Jurkat, Clone E6-1 (cell line): Measurements from ENCODE around the gene PLEKHG2.

ENCODE experiments used
- DNase-seq: peaks from one replicate; pipeline ENCODE4 v3.0.0-alpha.2; 2011; ENCODE audit warnings: low read depth, low spot score
- H3K4me3 ChIP-seq: 2 replicates; pipeline ENCODE4 v1.5.1; 2011; ENCODE audit warnings: mild to moderate bottlenecking, low read length, control low read depth, moderate library complexity

The PLEKHG2 gene

DNA sequence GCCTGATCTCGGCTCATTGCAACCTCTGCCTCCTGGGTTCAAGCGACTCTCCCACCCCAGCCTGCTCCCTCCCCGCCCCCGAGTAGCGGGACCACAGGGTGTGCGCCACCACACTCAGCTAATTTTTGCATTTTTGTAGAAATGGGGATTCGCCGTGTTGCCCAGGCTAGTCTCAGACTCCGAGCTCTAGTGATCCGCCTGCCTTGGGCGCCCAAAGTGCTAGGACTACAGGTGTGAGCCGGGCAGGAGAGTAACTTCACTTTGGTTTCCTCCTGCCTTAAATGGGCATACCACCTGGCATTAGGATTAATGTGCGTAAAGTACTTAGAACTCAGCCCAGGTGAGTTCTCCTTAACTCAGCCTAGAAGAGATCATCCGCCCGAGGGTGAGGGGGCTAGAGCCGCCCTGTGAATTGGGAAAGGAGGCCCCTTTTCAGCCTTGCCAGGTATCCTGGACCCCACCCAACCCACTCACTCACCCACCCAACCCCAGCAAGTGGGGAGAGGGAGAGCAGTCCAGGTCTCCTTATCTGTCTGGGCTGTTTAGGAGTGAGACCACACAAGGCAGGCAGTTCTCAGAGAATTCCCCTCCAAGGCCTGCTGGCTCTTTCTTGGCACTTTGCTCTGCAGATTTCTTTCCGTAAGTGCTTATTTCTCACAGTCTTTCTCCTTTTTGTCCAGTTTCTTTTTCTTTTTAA lies 7.1 kb upstream of the PLEKHG2 start:
- H3K4me3 ChIP-seq: no peak overlapping the region

DNA sequence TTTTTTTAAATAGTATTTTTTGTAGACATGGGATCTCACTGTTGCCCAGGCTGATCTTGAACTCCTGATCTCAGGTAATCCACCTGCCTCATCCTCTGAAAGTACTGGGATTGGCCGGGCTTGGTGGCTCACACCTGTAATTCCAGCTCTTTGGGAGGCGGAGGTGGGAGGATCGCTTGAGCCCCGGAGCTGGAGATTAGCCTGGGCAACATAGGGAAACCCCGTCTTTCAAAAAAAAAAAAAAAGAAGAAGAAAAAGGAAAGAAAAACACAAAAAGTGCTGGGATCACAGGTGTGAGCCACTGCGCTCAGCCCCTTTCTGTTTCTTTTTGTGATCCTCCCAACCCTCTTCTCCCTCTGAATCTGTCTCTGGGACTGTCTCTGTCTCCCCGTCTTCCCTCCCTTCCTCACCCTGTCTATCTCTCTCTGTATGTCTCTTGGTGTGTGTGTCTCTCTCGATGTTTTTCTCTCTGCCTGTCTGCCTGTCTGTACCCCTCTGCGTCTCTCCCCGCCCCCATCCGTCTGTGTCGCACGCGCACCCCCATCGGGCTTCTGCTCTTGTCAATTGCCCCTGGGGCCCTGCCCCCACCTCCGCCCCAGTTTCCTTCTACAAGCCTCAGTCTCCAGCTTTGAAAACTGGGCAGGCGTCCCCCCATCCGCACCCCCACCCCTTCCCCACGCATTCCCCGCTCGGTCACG lies 6.4 kb upstream of the PLEKHG2 start:
- peak overlapping the region; percentile 88 for H3K4me3 ChIP-seq
- peak; percentile 80 for DNase-seq

More for the DNA sequence above, 7.1 kb upstream of the PLEKHG2 start:
- DNase-seq: no peak

DNA sequence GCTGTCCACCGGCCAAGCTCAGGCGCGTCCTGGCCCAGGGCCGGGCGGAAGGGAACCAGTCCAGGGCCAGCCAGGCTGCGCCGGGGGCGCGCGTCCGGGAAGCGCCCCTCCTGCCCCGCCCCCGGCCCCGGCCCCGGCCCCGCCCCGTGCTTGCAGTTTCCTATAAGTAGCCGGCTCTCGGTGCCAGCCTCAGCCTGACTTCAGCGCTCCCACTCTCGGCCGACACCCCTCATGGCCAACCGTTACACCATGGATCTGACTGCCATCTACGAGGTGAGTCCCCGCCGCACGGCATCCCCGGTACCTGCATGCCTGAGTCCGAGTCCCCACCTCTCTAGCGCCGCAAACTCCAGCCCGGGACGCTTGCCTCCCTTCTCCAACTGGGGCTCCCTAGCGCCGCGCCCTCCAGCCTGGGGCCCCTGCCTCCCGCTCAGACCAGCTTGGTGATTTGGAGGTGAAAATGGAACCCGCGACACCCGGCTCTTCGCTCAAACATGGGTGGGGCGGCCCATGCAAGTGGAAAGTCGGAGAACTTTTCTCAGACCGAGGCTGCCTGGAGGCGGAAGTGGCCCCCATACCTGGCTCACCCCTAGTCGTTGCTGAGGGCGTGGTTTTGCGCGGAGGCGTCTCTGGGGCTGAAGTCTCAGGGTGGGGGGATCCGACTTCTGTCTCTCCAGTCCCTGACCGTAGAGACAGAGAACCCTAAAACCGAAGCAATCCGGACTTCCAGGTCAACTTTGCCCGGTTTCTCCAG lies 5.6 kb upstream of the PLEKHG2 start, which contains the start of gene ZFP36:
TSS of gene ZFP36 (plus strand) at position 192 of the 754 bp plus-strand sequence. CDS start at position 250, 58 bp downstream.
- H3K4me3 ChIP-seq: peak within 1 kb of the TSS; percentile 88
- DNase-seq: peak; percentile 72

DNA sequence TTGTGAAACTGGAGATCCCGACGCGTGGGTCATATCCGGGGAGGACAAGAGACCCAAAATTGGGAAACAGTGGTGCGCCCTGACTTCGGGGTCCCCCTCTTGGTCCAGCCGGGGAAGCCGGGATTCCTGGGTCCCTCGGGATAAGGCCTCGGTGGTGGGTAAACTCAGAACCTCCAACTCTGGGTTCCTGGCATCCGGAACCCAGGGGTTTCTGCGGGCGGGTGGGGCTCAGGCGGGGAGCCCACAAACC lies 5.1 kb upstream of the PLEKHG2 start:
- peak overlapping the region; percentile 88 for H3K4me3 ChIP-seq
- DNase-seq: no peak

DNA sequence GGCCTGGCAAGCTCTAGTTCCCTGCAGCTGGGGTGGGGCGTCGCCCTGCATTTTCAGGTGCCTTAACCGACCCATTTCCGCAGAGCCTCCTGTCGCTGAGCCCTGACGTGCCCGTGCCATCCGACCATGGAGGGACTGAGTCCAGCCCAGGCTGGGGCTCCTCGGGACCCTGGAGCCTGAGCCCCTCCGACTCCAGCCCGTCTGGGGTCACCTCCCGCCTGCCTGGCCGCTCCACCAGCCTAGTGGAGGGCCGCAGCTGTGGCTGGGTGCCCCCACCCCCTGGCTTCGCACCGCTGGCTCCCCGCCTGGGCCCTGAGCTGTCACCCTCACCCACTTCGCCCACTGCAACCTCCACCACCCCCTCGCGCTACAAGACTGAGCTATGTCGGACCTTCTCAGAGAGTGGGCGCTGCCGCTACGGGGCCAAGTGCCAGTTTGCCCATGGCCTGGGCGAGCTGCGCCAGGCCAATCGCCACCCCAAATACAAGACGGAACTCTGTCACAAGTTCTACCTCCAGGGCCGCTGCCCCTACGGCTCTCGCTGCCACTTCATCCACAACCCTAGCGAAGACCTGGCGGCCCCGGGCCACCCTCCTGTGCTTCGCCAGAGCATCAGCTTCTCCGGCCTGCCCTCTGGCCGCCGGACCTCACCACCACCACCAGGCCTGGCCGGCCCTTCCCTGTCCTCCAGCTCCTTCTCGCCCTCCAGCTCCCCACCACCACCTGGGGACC lies 4.6 kb upstream of the PLEKHG2 start:
- peak overlapping the region; percentile 88 for H3K4me3 ChIP-seq
- DNase-seq: peak; percentile 55

DNA sequence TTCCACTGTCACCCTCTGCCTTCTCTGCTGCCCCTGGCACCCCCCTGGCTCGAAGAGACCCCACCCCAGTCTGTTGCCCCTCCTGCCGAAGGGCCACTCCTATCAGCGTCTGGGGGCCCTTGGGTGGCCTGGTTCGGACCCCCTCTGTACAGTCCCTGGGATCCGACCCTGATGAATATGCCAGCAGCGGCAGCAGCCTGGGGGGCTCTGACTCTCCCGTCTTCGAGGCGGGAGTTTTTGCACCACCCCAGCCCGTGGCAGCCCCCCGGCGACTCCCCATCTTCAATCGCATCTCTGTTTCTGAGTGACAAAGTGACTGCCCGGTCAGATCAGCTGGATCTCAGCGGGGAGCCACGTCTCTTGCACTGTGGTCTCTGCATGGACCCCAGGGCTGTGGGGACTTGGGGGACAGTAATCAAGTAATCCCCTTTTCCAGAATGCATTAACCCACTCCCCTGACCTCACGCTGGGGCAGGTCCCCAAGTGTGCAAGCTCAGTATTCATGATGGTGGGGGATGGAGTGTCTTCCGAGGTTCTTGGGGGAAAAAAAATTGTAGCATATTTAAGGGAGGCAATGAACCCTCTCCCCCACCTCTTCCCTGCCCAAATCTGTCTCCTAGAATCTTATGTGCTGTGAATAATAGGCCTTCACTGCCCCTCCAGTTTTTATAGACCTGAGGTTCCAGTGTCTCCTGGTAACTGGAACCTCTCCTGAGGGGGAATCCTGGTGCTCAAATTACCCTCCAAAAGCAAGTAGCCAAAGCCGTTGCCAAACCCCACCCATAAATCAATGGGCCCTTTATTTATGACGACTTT lies 3.9 kb upstream of the PLEKHG2 start:
- no peak overlapping the region; the same call in 1 of the 2 replicates for H3K4me3 ChIP-seq
- no peak for DNase-seq

DNA sequence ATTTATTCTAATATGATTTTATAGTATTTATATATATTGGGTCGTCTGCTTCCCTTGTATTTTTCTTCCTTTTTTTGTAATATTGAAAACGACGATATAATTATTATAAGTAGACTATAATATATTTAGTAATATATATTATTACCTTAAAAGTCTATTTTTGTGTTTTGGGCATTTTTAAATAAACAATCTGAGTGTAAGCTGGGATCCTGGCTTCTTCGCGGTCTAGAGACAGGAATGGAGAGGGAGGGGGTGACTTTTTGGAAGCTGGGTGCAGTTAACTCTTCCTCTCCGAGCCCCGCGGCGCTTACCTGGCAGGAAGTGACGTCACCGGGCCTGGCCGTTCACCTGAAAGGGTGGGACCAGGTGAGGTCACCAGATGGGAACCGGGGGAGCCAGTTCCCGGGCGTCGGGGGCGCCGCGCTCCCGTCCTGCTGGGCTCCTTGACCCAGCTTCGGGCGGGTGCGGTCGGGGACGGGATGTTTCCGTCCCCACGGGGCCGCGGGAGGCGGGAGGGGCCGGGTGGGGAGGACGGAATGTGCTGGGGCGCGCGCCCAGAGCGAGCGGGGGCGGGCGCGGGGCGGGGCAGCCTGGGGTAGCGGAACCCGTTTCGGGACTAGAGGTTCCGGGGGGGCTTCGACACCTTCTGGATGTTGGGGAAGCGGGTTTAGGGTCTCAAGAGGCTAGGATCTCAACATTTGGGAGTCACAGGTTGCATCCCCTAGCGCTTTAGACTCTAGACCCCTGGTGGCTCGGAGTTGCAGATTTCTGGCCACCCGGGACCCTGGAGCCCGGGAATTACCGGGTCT lies 3.1 kb upstream of the PLEKHG2 start:
- DNase-seq: peak; percentile 45
- peak overlapping the region; percentile 75 for H3K4me3 ChIP-seq

DNA sequence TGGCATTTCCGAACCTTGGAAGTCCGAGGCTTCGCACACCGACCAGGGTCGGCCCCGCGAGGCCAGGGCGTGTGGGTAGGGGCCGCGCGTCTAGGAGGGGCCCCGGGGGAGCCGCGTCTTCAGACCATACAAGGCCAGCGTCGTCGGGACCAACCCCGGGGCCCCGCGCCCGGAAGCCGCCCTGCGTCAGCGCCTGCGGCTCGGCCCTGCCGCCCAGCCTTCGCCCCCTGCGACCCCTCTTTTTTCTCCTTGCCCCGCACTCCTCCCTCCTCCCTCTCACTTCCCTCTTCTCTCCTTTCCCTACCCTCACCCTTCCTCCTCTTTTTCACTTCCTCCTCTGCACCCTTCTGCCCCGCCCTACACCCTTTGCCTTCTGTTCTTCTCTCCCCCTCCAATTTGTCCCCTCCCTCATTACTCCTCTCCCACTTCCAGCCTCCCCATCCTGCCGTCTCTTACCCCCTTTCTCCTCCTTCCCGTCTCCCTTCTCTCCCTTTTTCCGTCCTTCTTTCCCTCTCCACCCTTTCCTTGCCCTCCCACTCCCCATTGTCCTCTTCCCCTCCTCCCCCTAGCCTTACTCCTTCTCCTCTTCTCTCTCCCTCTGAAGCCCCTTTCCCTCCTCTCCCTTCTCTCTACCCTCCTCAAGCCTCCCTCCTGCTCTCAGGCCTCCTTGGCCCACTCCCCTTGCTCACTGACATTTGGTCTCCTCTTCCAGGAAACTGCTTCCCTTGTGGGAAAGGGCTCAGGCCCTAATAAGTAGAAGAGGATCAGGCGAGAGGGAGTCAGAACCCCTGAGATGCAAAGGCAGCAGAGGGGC lies 2.2 kb upstream of the PLEKHG2 start:
- no peak for DNase-seq
- H3K4me3 ChIP-seq: peak overlapping the region; percentile 75

DNA sequence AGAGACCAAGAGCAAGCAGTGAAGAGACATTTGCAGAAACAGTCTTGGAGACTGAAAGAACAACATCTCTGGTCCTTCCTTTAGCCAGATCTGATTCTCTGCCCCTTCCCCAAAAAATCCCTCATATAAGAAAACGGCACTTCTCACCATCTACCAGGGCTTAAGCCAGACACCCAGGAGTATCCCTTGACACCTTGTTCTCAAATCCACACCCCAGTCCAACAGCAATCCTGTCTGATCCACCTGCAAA lies 1.7 kb upstream of the PLEKHG2 start:
- DNase-seq: no peak
- peak overlapping the region; percentile 75; the same call in 1 of the 2 replicates for H3K4me3 ChIP-seq

DNA sequence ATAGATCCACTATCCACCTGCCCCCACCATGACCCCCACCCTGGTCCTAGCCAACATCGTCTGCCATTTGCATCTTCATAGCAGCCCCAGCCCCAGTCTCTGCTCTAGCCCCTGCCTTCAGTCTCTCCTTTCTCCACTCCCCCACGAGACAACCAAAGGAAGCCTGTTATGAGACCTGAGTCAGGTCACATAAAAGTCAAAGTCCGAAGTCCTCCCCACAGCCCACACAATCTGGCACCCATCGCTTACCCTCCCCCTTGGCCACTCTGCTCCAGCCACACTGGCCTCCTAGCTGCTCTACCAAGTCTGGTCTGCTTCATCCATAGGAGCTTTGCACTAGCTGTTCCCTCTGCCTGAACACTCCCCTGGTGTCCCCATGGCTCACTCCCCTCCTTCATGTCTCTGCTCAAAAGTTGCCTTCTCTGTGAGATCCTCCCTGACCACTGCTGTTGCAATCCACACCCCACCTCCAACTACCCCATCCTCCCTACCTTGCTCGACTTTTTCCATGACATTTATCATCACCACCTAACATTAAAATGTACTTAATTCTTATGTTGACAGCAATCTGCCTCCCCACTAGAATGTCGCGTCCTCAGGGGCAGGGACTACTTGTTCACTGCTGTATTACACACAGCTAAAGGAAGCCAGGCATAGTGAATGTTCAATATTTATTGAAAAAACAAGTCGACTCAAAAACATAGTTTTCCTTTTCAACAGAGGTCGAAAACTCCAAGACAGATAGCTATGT lies 1.2 kb upstream of the PLEKHG2 start:
- H3K4me3 ChIP-seq: peak overlapping the region; percentile 44

DNA sequence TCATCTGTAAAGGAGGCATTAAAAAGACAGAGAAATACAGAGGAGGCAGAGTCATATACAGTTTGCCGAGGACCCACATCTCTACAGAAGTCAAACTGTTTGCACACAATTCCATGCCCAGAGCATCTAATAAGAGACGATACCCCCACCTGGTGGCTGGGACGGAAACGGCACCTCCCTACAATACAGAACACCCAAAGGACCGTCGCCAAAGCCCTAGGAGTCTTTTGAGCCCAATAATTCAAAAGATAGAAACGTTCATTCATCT lies 703 bp upstream of the PLEKHG2 start:
- peak overlapping the region; percentile 44 for H3K4me3 ChIP-seq
- peak; percentile 85 for DNase-seq

More for the DNA sequence above, 1.2 kb upstream of the PLEKHG2 start:
- DNase-seq: no peak

DNA sequence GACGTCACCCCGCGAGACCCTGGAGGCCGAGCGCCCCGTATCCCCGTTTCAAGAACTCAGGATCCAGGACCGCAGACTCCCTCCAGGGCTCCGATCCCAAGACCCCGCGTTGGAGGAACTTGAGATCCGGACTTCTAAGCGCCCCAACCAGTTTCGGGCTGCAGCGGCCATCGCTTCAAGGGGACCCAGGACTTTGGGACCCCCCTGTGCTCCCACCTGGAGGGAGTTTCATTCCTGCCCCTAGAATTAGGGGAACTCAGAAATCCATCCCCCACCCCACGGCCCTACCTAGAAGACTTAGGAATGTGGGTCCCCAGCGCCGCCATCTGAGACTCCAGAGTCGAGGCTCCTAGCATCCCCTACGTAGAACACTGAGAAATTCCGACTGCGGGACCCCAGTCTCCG lies 400 bp downstream of the PLEKHG2 start:
- peak overlapping the region; percentile 91 for H3K4me3 ChIP-seq
- DNase-seq: no peak

DNA sequence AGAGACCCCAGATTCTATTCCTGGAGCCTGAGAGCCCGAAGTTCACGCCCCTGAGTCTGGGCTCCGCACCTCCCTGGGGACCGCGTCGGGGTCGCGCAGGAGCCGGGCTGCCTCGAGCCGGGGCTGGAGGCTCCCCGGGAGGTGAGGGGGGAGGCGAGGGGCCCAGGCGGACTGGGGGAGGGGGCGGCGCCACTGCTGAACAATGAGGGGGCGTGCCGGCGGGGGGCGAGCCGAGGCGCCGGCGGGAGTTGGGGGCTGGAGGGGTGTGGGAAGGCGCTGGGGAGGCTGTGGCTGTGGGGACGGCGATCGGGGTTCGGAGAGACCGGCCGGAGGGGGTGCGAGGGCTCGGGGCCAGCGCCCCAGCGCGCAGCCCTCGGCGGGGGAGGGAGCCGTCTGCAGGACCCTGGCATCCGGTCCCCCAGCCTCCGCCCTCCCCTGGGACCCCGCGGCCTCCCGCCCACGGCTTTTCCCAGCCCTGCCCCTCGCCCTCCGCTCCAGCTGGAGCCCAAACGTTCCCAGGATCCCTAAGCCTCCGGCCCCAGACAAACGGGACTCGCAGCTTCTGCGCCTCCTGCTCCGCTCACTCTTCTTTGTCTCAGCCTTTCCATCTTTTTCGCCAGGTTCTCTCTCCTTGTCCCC lies 922 bp downstream of the PLEKHG2 start:
- DNase-seq: no peak

DNA sequence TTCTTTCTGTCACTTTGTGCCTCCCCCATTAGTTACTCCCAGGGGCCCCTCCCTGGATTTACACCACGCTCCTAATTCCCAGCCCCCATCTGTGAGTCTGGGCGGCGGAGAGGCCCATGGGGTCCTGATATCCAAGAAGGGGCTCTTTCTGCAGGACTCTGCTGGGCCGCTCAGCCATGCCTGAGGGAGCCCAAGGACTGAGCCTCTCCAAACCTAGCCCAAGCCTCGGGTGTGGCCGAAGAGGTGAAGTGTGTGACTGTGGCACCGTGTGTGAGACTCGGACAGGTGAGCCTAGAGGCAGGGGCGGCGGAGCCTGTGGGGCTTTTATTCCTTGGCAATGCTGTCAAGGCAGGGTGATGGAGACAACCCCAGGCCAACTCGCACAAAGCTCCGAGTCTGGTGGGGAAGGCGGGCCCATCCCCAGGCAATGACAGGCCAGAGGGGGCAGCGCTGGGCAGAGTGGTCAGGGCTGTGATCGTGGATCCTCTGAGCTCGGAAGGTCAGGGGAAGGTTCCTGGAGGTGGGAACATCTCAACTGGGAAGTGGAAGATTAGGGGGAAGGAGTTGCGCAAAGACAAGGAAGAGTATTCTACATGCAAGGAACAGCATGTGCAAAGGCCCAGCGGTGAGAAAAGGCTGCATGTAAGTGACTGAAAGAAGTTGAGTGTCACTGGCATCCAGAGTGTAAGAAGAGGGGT lies 1.6 kb downstream of the PLEKHG2 start:
- no peak for DNase-seq
- peak overlapping the region; percentile 91 for H3K4me3 ChIP-seq

More for the DNA sequence above, 922 bp downstream of the PLEKHG2 start:
- H3K4me3 ChIP-seq: peak overlapping the region; percentile 91

DNA sequence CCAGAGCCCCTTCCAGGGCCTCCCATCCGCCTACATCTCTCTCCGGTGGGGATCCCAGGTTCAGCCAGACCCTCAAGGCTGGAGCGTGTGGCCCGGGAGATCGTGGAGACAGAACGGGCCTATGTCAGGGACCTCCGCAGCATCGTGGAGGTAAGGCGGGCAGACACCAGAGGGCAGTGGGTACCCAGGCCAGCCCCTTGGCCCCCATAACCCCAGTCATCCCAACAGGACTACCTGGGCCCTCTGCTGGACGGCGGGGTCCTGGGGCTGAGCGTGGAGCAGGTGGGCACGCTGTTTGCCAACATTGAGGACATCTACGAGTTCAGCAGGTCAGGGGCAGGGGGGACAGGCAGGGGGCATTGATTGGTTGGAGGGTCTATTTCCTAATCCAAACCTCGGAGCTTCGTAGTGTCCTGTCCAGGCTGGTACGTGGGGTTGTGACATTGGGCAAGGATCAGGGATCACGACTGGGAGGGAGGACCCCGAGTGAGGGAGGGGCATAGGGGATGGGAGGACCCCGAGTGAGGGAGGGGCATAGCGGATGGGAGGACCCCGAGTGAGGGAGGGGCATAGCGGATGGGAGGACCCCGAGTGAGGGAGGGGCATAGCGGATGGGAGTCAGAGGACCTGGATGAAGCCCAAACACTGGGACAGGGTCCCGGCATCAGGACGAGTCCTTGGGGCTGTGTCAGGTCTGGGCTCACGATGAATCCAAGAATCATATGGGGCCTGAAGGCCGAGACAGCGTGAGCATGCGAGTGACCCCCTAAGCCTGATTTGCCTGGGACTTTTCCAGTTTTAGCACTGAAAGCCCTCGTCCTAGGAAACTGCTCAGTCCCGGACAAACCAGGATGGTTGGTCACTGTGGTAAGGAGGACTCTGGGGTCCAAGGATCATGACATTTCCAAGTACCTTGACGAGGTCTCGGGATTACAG lies 2.9 kb downstream of the PLEKHG2 start:
- no peak for DNase-seq
- no peak overlapping the region for H3K4me3 ChIP-seq
